A673 (cell line): ENCODE measurements around the gene MOG.

Experiments used
- CTCF ChIP-seq: fragments of 300-800, 200-600 bp; sonication (generic); conservative IDR thresholded peaks from 2 replicates; pipeline ENCODE4 v1.5.1; 2017; ENCODE audit warnings: low read depth, mild to moderate bottlenecking, antibody characterized with exemption, low read length, moderate library complexity, mixed read lengths
- EZH2 ChIP-seq: fragments of 200-600 bp; sonication (generic); IDR thresholded peaks from 2 replicates; pipeline ENCODE4 v1.6.1; 2017; ENCODE audit warnings: borderline replicate concordance, low read depth, mild to moderate bottlenecking, mixed read lengths, antibody characterized with exemption, low read length; ENCODE audit not compliant: poor library complexity, severe bottlenecking

DNA sequence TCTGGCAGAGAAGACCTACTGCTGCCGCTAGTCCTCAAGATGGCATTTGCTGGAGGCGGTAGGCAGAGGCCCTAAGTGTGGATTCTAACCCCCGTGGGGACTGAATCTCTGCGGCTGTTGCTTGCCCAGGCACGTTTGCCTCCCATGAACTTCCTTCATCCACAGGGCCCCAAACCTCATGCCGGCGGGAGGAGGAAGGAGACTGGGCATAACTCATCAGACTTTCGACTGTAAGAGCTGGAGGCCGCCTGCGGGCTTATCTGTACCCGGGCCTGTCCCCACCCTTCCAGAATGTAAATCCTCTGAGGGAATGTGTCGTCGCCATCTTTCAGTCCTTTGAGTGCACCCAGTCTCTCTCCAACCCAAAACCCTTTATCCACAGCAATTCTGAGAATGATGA lies 23.1 kb downstream of the MOG start:
- TF ChIP-seq CTCF: no peak
- TF ChIP-seq EZH2: no peak
